Body of pancreas (tissue), 4 donors: ENCODE results near the gene CAPN5.

Experiments used
- CTCF ChIP-seq, 7 experiments: fragments of 450-650 bp in 4 of 7; fragments of 200-600 bp in 3 of 7; sonication (generic) in 3 of 7; IDR thresholded peaks; one replicate each; pipeline ENCODE4 v1.5.1; 2016 to 2019; ENCODE audit warnings: antibody characterized with exemption in 7 of 7
- POLR2A ChIP-seq, 3 donors: fragments of 450-650 bp; IDR thresholded peaks; one replicate each; pipeline ENCODE4 v1.6.1; 2016; ENCODE audit warnings: antibody characterized with exemption in 3 of 3, mild to moderate bottlenecking in 2 of 3

DNA sequence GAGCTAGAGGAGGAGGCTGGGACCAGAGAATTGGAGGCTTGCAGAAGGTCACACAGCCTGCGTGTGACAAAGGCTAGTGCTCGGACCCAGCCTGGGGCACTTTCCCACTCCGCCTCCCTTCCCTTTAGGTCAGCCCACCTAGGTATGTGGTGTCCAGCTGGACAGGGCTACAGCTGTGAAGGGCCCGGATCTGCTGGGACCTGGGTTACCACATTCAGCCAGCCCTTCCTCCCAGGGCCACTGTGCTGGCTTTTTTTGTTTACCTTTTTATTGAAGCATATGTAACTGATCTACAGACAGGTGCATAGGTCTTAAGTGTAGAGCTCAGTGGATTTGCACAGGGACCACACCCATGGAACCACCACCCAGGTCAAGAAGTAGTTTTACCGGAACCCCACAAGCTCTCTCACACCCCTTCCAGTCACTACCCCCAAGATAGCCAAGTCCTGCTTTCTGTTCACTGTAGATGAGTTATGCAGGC, 8.7 kb downstream of the CAPN5 start:
- TF ChIP-seq CTCF (IDR thresholded peaks at IDR 0.05) (no peak), POLR2A (IDR thresholded peaks at IDR 0.05) (no peak)
